Stimulated activated CD4-positive, alpha-beta T cell treated with anti-CD3 and anti-CD28 coated beads, Interleukin-4, amount 100 ng/mL, for 4 hours (primary cell): ENCODE data around the gene IFT43.

Experiments used
- DNase-seq, 2 experiments: peaks; one replicate each; pipeline ENCODE4 v3.0.0-alpha.2; 2020

Gene IFT43

GRCh38 chr14:76115010-76115422, 129.5 kb downstream of the IFT43 start:
- no peak for DNase-seq

GRCh38 chr14:76117789-76118484, 132.4 kb downstream of the IFT43 start:
- DNase-seq = no peak

GRCh38 chr14:76118594-76118993, 133.0 kb downstream of the IFT43 start:
- no peak for DNase-seq

- DNase-seq = no peak
These were observed 135.7 kb downstream of the IFT43 start for GRCh38 chr14:76121089-76121748.

- DNase-seq = no peak
These were observed 138.1 kb downstream of the IFT43 start for GRCh38 chr14:76123426-76124225.

GRCh38 chr14:76125511-76125910, 139.9 kb downstream of the IFT43 start:
- DNase-seq = no peak

GRCh38 chr14:76126076-76126475, 140.5 kb downstream of the IFT43 start:
- DNase-seq = no peak

- DNase-seq = no peak
These were observed 144.5 kb downstream of the IFT43 start for GRCh38 chr14:76129851-76130576.

- no peak for DNase-seq
These were observed 145.8 kb downstream of the IFT43 start for GRCh38 chr14:76131071-76131965.

- no peak for DNase-seq
These were observed 147.5 kb downstream of the IFT43 start for GRCh38 chr14:76133103-76133502.
